Neuronal stem cell (in vitro differentiated cells): ENCODE data around the gene UGT1A4.
A peak's percentile ranks its signal among the peaks of the same experiment; 100 is the strongest.

Source experiments
- DNase-seq: peaks from one replicate; pipeline ENCODE4 v3.0.0-alpha.2; 2013; ENCODE audit warnings: low spot score
- H2AFZ ChIP-seq: one replicate; pipeline ENCODE4 v1.6.1; 2013; ENCODE audit warnings: mild to moderate bottlenecking, low read length, inconsistent platforms
- H2AK5ac ChIP-seq: 2 replicates; pipeline ENCODE4 v1.6.1; 2013; ENCODE audit warnings: low read depth, mild to moderate bottlenecking, inconsistent platforms, low read length, moderate library complexity, mixed read lengths
- H2BK120ac ChIP-seq: 2 replicates; pipeline ENCODE4 v1.6.1; 2013; ENCODE audit warnings: low read depth, mild to moderate bottlenecking, inconsistent platforms, low read length, moderate library complexity, mixed read lengths
- H2BK12ac ChIP-seq: one replicate; pipeline ENCODE4 v1.6.1; 2013; ENCODE audit warnings: low read length, inconsistent platforms
- H2BK15ac ChIP-seq: 2 replicates; pipeline ENCODE4 v1.6.1; 2013; ENCODE audit warnings: mild to moderate bottlenecking, low read length, inconsistent platforms, mixed read lengths
- H2BK5ac ChIP-seq: one replicate; pipeline ENCODE4 v1.6.1; 2013; ENCODE audit warnings: inconsistent platforms, mild to moderate bottlenecking, low read length, moderate library complexity
- H3K14ac ChIP-seq: one replicate; pipeline ENCODE4 v1.6.1; 2013; ENCODE audit warnings: low read length, inconsistent platforms
- H3K18ac ChIP-seq: 2 replicates; pipeline ENCODE4 v1.6.1; 2013; ENCODE audit warnings: low read length, inconsistent platforms
- H3K23ac ChIP-seq: 2 replicates; pipeline ENCODE4 v1.6.1; 2013; ENCODE audit warnings: low read depth, mild to moderate bottlenecking, mixed read lengths, low read length, inconsistent platforms; ENCODE audit not compliant: poor library complexity
- H3K27ac ChIP-seq: replicated peaks from 3 replicates; pipeline ENCODE4 v1.5.1; 2013; ENCODE audit warnings: low read length, inconsistent platforms
- H3K27me3 ChIP-seq, 3 experiments: 2 replicates each; pipeline ENCODE4 v1.6.1; 2013; ENCODE audit warnings: low read length in 3 of 3, mild to moderate bottlenecking in 2 of 3, inconsistent platforms in 1 of 3, low read depth in 1 of 3, mixed read lengths in 1 of 3, moderate library complexity in 1 of 3; ENCODE audit not compliant: control insufficient read depth in 3 of 3, insufficient read depth in 3 of 3
- H3K36me3 ChIP-seq, 2 donors: replicated peaks in 1 of 2; 2 replicates each; pipeline ENCODE4 v1.6.1; 2013; ENCODE audit warnings: low read length in 2 of 2; ENCODE audit not compliant: control insufficient read depth in 2 of 2, insufficient read depth in 2 of 2
- H3K4ac ChIP-seq: 2 replicates; pipeline ENCODE4 v1.6.1; 2013; ENCODE audit warnings: inconsistent platforms, mild to moderate bottlenecking, low read length, moderate library complexity
- H3K4me1 ChIP-seq, 2 donors: 1 replicate in 1 of 2; 2 replicates in 1 of 2; pipeline ENCODE4 v1.6.1; 2013; ENCODE audit warnings: low read length in 2 of 2, low read depth in 1 of 2; ENCODE audit not compliant: control insufficient read depth in 2 of 2, insufficient read depth in 1 of 2
- H3K4me2 ChIP-seq: one replicate; pipeline ENCODE4 v1.6.1; 2013; ENCODE audit warnings: mild to moderate bottlenecking, low read length, inconsistent platforms; ENCODE audit not compliant: insufficient read depth, poor library complexity, severe bottlenecking
- H3K4me3 ChIP-seq, 2 donors: 2 replicates each; pipeline ENCODE4 v1.5.1; 2013; ENCODE audit warnings: low read length in 2 of 2, mild to moderate bottlenecking in 2 of 2, inconsistent platforms in 1 of 2, moderate library complexity in 1 of 2
- H3K79me1 ChIP-seq: one replicate; pipeline ENCODE4 v1.6.1; 2013; ENCODE audit warnings: low read depth, mild to moderate bottlenecking, inconsistent platforms, low read length, moderate library complexity
- H3K9ac ChIP-seq: one replicate; pipeline ENCODE4 v1.6.1; 2013; ENCODE audit warnings: mild to moderate bottlenecking, low read depth, low read length, inconsistent platforms; ENCODE audit not compliant: poor library complexity
- H3K9me3 ChIP-seq, 2 donors: replicated peaks in 1 of 2; 2 replicates each; pipeline versions ENCODE3 to v1.6.1; 2013; ENCODE audit warnings: low read length in 2 of 2, mild to moderate bottlenecking in 2 of 2, inconsistent platforms in 1 of 2, low read depth in 1 of 2, mixed read lengths in 1 of 2, moderate library complexity in 1 of 2; ENCODE audit not compliant: control insufficient read depth in 2 of 2, insufficient read depth in 1 of 2
- H4K8ac ChIP-seq: one replicate; pipeline ENCODE4 v1.6.1; 2013; ENCODE audit warnings: low read depth, mild to moderate bottlenecking, inconsistent platforms, low read length, moderate library complexity
- H4K91ac ChIP-seq: one replicate; pipeline ENCODE4 v1.6.1; 2013; ENCODE audit warnings: low read length, low read depth, mild to moderate bottlenecking, inconsistent platforms; ENCODE audit not compliant: poor library complexity
- WGBS, 2 donors: extraction: QIAGEN DNeasy Blood & Tissue Kit; methylation state at CpG; one replicate each; pipeline ENCODE4 v1.1.7; 2013; ENCODE audit warnings: missing lambda C conversion rate in 2 of 2, mixed read lengths in 1 of 2; ENCODE audit not compliant: insufficient read length in 2 of 2, insufficient replicate concordance in 1 of 2; ENCODE audit errors: extremely low coverage in 2 of 2; 5-methylcytosine and 5-hydroxymethylcytosine counted together

The UGT1A4 gene

GRCh38 chr2:233811732-233812131, 93.2 kb downstream of the UGT1A4 start:
- Histone ChIP-seq H3K4me2 (no peak overlapping the region), H3K9me3 (no peaks in the 10 kb centered on the region), H3K9ac (no peak overlapping the region), H3K4me3 (no peak overlapping the region), H2BK12ac (no peak overlapping the region), H3K4ac (no peak overlapping the region), H4K91ac (no peak overlapping the region), H3K79me1 (no peaks in the 10 kb centered on the region), H3K27me3 (peaks cover 0 to 6% (median 0%) of the 10 kb centered on the region in 3 experiments), H3K4me1 (no peaks in the 10 kb centered on the region), H3K14ac (no peak overlapping the region), H2BK120ac (no peak overlapping the region), H2AK5ac (peak overlapping the region; percentile 63), H3K23ac (no peak overlapping the region), H2BK15ac (no peak overlapping the region), H2AFZ (no peak overlapping the region), H3K27ac (no peak overlapping the region), H3K36me3 (no peaks in the 10 kb centered on the region), H3K18ac (no peak overlapping the region), H4K8ac (no peak overlapping the region), H2BK5ac (no peak overlapping the region)
- DNase-seq, result no peak
- whole genome bisulfite sequencing, 2 donors, result no CpG with 5 or more reads among the region's 8 CpGs

GRCh38 chr2:233813236-233814055, 94.9 kb downstream of the UGT1A4 start:
- H2BK12ac ChIP-seq, result no peak overlapping the region
- no peak overlapping the region for H3K9ac ChIP-seq
- no peak overlapping the region for H4K8ac ChIP-seq
- H3K27me3 ChIP-seq, result peaks cover 0 to 2% (median 0%) of the 10 kb centered on the region in 3 experiments
- DNase-seq, result no peak
- no peak overlapping the region for H3K23ac ChIP-seq
- no peak overlapping the region for H4K91ac ChIP-seq
- H3K18ac ChIP-seq, result no peak overlapping the region
- no CpG with 5 or more reads among the region's 3 CpGs for WGBS, 2 donors
- H2BK5ac ChIP-seq, result no peak overlapping the region
- no peak overlapping the region for H2AFZ ChIP-seq
- no peaks in the 10 kb centered on the region for H3K36me3 ChIP-seq
- H2BK120ac ChIP-seq, result no peak overlapping the region
- H3K9me3 ChIP-seq, result no peaks in the 10 kb centered on the region
- H3K4ac ChIP-seq, result no peak overlapping the region
- H3K27ac ChIP-seq, result no peak overlapping the region
- H2AK5ac ChIP-seq, result no peak overlapping the region
- H2BK15ac ChIP-seq, result no peak overlapping the region
- H3K4me3 ChIP-seq, result no peak overlapping the region
- no peak overlapping the region for H3K4me2 ChIP-seq
- H3K14ac ChIP-seq, result no peak overlapping the region
- no peaks in the 10 kb centered on the region for H3K4me1 ChIP-seq
- no peaks in the 10 kb centered on the region for H3K79me1 ChIP-seq

- Histone ChIP-seq H3K4ac (no peak overlapping the region), H3K79me1 (no peaks in the 10 kb centered on the region), H3K4me1 (no peaks in the 10 kb centered on the region), H3K36me3 (no peaks in the 10 kb centered on the region), H3K23ac (no peak overlapping the region), H2BK5ac (no peak overlapping the region), H2BK12ac (no peak overlapping the region), H3K27ac (no peak overlapping the region), H3K9ac (no peak overlapping the region), H4K8ac (no peak overlapping the region), H2AK5ac (no peak overlapping the region), H3K27me3 (no peaks in the 10 kb centered on the region), H3K4me2 (no peak overlapping the region), H2BK15ac (no peak overlapping the region), H3K14ac (no peak overlapping the region), H2AFZ (no peak overlapping the region), H2BK120ac (no peak overlapping the region), H3K18ac (peak overlapping the region; percentile 71), H4K91ac (no peak overlapping the region), H3K9me3 (no peaks in the 10 kb centered on the region), H3K4me3 (no peak overlapping the region)
- WGBS, 2 donors, result no CpG with 5 or more reads among the region's 2 CpGs
- DNase-seq, result no peak
Measured at GRCh38 chr2:233814056-233814835, 95.7 kb downstream of the UGT1A4 start.

GRCh38 chr2:233815861-233816260, 97.3 kb downstream of the UGT1A4 start:
- Histone ChIP-seq H4K8ac (no peak overlapping the region), H3K18ac (no peak overlapping the region), H3K27ac (no peak overlapping the region)

More at GRCh38 chr2:233815861-233816260, 97.3 kb downstream of the UGT1A4 start:
- Histone ChIP-seq H3K9ac (no peak overlapping the region), H2BK12ac (no peak overlapping the region), H2AFZ (no peak overlapping the region), H3K79me1 (no peaks in the 10 kb centered on the region), H3K9me3 (no peaks in the 10 kb centered on the region), H3K4ac (no peak overlapping the region), H2AK5ac (no peak overlapping the region), H2BK120ac (no peak overlapping the region), H3K27me3 (peaks cover 0 to 3% (median 0%) of the 10 kb centered on the region in 3 experiments), H3K4me2 (no peak overlapping the region), H3K4me1 (peaks cover 0 to 2% of the 10 kb centered on the region in 2 donors), H3K23ac (no peak overlapping the region), H3K14ac (no peak overlapping the region), H3K4me3 (no peak overlapping the region), H2BK5ac (no peak overlapping the region), H4K91ac (no peak overlapping the region), H2BK15ac (no peak overlapping the region), H3K36me3 (no peaks in the 10 kb centered on the region)
- WGBS, 2 donors, result no CpG with 5 or more reads among the region's 6 CpGs
- no peak for DNase-seq
